HG02970 (cell line): ENCODE data around the gene BCL7A.
"Not testable (repeated sequence)": the region's sequence is repeated elsewhere in the genome, so short reads cannot be mapped to it uniquely, and the experiment has no call there.

Experiments used
- ATAC-seq: cut with Tn5 transposase; IDR thresholded peaks from one replicate; pipeline ENCODE4 v1.9.1; 2021; ENCODE audit warnings: mild to moderate bottlenecking, moderate library complexity, moderate number of reproducible peaks; ENCODE audit not compliant: unreplicated experiment, low FRiP score

Gene BCL7A

GRCh38 chr12:122089077-122089476 lies 67.4 kb downstream of the BCL7A start:
- ATAC-seq: no peak

- no peak for ATAC-seq
Observed at GRCh38 chr12:122090759-122091515, 69.3 kb downstream of the BCL7A start.

- ATAC-seq: no peak
Observed at GRCh38 chr12:122093098-122093883, 71.6 kb downstream of the BCL7A start.

GRCh38 chr12:122094137-122094734 lies 72.6 kb downstream of the BCL7A start:
- ATAC-seq: no peak

GRCh38 chr12:122094735-122095631 lies 73.3 kb downstream of the BCL7A start:
- ATAC-seq: no peak

- ATAC-seq: no peak
Observed at GRCh38 chr12:122096014-122096413, 74.3 kb downstream of the BCL7A start.

- no peak for ATAC-seq
Observed at GRCh38 chr12:122096591-122097149, 75.0 kb downstream of the BCL7A start.

- no peak for ATAC-seq
Observed at GRCh38 chr12:122097584-122097926, 75.9 kb downstream of the BCL7A start.

- ATAC-seq: no peak
Observed at GRCh38 chr12:122097927-122098756, 76.5 kb downstream of the BCL7A start.

- ATAC-seq: no peak
Observed at GRCh38 chr12:122099280-122099749, 77.6 kb downstream of the BCL7A start.

- ATAC-seq: no peak
Observed at GRCh38 chr12:122099856-122100255, 78.2 kb downstream of the BCL7A start.

- ATAC-seq: no peak
Observed at GRCh38 chr12:122100568-122100967, 78.9 kb downstream of the BCL7A start.

GRCh38 chr12:122102331-122102730 lies 80.6 kb downstream of the BCL7A start:
- no peak for ATAC-seq

- no peak for ATAC-seq
Observed at GRCh38 chr12:122104844-122105243, 83.2 kb downstream of the BCL7A start.

GRCh38 chr12:122105496-122105895 lies 83.8 kb downstream of the BCL7A start:
- ATAC-seq: not testable (repeated sequence)

- ATAC-seq: no peak
Observed at GRCh38 chr12:122106843-122107242, 85.2 kb downstream of the BCL7A start.

- no peak for ATAC-seq
Observed at GRCh38 chr12:122107261-122107660, 85.6 kb downstream of the BCL7A start.

GRCh38 chr12:122111089-122111641 lies 89.5 kb downstream of the BCL7A start:
- ATAC-seq: no peak
